Stomach (tissue), 4 donors: ENCODE measurements around the gene D2HGDH.

ENCODE experiments used
- POLR2AphosphoS5 ChIP-seq, 3 donors: sonication (generic); formaldehyde crosslinking; IDR thresholded peaks; one replicate each; pipeline ENCODE4 v1.6.1; 2016; ENCODE audit warnings: antibody characterized with exemption in 3 of 3
- TF ChIP-seq, protein P1 (sequence below), 7 experiments: fragments of 450-650 bp in 4 of 7; fragments of 200-600 bp in 3 of 7; sonication (generic) in 3 of 7; IDR thresholded peaks; one replicate each; pipeline ENCODE4 v1.5.1; 2016 to 2019; ENCODE audit warnings: antibody characterized with exemption in 7 of 7, control low read depth in 2 of 7, mild to moderate bottlenecking in 1 of 7

DNA sequence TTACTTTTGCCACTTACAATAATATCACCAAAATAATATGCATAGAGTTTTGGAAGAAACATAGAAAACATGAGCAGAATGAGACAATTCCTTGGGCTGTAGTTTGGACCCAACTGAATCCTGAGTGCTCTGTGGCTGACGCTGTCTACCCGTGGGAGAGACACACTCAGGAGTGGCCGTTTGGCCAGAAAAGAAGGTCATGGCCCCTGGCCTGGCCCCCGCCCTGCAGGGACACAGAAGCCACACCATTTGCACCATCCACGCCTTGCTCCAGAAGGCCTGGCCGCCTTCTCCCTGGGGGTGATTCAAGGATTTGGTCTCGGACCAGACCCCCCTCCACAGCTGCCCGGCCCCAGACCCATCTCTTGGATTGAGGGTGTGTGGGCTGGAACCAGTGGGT, 6.4 kb upstream of the D2HGDH start:
- no peak for TF ChIP-seq POLR2AphosphoS5 (IDR thresholded peaks at IDR 0.05)
- TF ChIP-seq, protein P1, sequence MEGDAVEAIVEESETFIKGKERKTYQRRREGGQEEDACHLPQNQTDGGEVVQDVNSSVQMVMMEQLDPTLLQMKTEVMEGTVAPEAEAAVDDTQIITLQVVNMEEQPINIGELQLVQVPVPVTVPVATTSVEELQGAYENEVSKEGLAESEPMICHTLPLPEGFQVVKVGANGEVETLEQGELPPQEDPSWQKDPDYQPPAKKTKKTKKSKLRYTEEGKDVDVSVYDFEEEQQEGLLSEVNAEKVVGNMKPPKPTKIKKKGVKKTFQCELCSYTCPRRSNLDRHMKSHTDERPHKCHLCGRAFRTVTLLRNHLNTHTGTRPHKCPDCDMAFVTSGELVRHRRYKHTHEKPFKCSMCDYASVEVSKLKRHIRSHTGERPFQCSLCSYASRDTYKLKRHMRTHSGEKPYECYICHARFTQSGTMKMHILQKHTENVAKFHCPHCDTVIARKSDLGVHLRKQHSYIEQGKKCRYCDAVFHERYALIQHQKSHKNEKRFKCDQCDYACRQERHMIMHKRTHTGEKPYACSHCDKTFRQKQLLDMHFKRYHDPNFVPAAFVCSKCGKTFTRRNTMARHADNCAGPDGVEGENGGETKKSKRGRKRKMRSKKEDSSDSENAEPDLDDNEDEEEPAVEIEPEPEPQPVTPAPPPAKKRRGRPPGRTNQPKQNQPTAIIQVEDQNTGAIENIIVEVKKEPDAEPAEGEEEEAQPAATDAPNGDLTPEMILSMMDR (IDR thresholded peaks at IDR 0.05), result no peak
